Sigmoid colon (tissue), 7 donors: ENCODE results near the gene FLNB. TPM values are rescaled to one million over a fixed set of nuclear protein-coding genes. Genes with fewer than 3 reads are reported as not detected.
"Not testable (repeated sequence)": the region's sequence is repeated elsewhere in the genome, so short reads cannot be mapped to it uniquely, and the experiment has no call there.

ENCODE experiments used
- DNase-seq: peaks from one replicate; pipeline ENCODE4 v3.0.0-alpha.2; 2019
- H3K27ac ChIP-seq, 4 donors: fragments of 200-600 bp; sonication (generic); one replicate each; pipeline ENCODE4 v1.5.1; 2016 to 2019; ENCODE audit warnings: mild to moderate bottlenecking in 1 of 4
- H3K27me3 ChIP-seq, 3 donors: fragments of 200-600 bp; sonication (generic); one replicate each; pipeline ENCODE4 v1.5.1; 2019; ENCODE audit warnings: mild to moderate bottlenecking in 1 of 3
- H3K36me3 ChIP-seq, 4 donors: fragments of 200-600 bp; sonication (generic); one replicate each; pipeline ENCODE4 v1.5.1; 2016 to 2019
- H3K4me1 ChIP-seq, 4 donors: fragments of 200-600 bp; sonication (generic); one replicate each; pipeline ENCODE4 v1.5.1; 2017 to 2019
- H3K4me3 ChIP-seq, 4 donors: fragments of 200-600 bp; sonication (generic); one replicate each; pipeline ENCODE4 v1.5.1; 2017 to 2019; ENCODE audit warnings: mild to moderate bottlenecking in 2 of 4, moderate library complexity in 1 of 4
- H3K9me3 ChIP-seq, 4 donors: fragments of 200-600 bp in 3 of 4; sonication (generic) in 3 of 4; one replicate each; pipeline versions ENCODE4 v1.5.1 to v1.6.1; 2013 to 2019
- CTCF ChIP-seq, 4 experiments: fragments of 450-650 bp in 3 of 4; fragments of 200-600 bp in 1 of 4; IDR thresholded peaks; one replicate each; pipeline ENCODE4 v1.5.1; 2016 to 2019; ENCODE audit warnings: antibody characterized with exemption in 4 of 4, mild to moderate bottlenecking in 3 of 4, moderate library complexity in 2 of 4
- EP300 ChIP-seq, 4 donors: sonication (generic); formaldehyde crosslinking; IDR thresholded peaks; one replicate each; pipeline ENCODE4 v1.6.1; 2017; ENCODE audit warnings: antibody characterized with exemption in 4 of 4
- POLR2A ChIP-seq, 2 donors: fragments of 450-650 bp; IDR thresholded peaks; one replicate each; pipeline ENCODE4 v1.6.1; 2016; ENCODE audit warnings: antibody characterized with exemption in 2 of 2, mild to moderate bottlenecking in 2 of 2, moderate library complexity in 2 of 2
- POLR2AphosphoS5 ChIP-seq, 4 donors: sonication (generic); formaldehyde crosslinking; IDR thresholded peaks; one replicate each; pipeline ENCODE4 v1.6.1; 2017; ENCODE audit warnings: antibody characterized with exemption in 4 of 4
- WGBS, 2 donors: extraction: QIAGEN DNeasy Blood & Tissue Kit; methylation state at CpG; one replicate each; pipeline ENCODE4 v1.1.7; 2013; 5-methylcytosine and 5-hydroxymethylcytosine counted together
- intact Hi-C: fragments of 100-400 bp; cut with DNase I; formaldehyde crosslinking; loops from one replicate; pipeline ENCODE4 v1.15.1; 2023
- polyA plus RNA-seq, 3 donors: library from polyadenylated mRNA; stranded (reverse); fragments of 200-250 nt; gene quantifications; one replicate each; pipeline ENCODE4 v1.2.3, GENCODE V29; 2013
- total RNA-seq, 4 donors: library from RNA; depleted of rRNA; stranded (reverse); fragments of >200 nt; gene quantifications; one replicate each; pipeline ENCODE4 v1.1.0, GENCODE V29; 2016
- donor health status: healthy with polysubstance abuse.
- donor health status: Bipolar disorder and iron deficiency.
- donor health status: healthy.

The FLNB gene
- total and polyA plus RNA-seq, 7 donors = 51.7 to 277 (median 109) TPM

DNA sequence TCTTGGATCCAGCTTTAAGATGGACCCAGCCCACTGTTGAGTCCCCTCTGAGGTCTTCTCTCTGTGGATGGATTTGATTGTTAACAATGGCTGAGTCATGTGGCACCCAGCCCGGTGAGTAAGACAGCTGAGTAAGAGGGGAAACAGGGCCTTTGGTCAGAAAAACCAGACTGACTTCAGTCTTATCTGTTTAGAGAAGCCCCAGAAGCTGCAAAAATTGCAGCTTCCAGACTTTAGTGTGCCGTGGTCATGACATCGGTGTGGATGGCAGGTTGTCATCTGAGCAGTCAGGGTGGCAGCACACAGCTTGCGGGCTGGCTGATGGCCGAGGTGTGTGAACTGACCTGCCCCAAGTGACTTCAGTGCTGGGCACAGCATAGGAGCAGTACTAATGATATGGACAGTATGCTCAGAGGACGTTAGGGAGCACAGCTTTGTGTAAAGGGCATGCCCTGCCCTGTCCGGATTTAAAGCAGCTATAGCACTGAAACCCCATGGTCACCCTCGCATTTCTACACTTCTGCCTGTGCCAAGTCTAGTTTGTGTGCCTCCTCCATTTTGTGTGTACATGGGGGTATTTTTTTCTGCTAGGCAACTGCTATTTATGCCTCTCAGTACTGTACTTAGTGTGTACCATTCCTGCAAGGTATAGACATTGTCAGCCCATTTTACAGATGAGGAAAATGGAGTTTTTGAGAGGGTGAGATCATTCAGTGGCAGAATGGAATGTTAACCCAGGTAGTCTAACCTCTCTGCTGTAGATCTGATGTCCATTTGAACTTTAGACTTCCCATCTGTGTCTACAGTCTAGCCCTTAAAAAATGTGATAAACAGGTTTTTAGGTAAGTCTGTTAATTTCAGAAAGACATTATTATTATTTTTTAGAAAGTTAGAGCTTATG is 44.4 kb downstream of the FLNB start:
- Histone ChIP-seq H3K27ac (peak overlapping the region; percentile 76 to 93 (median 84)), H3K9me3 (no peaks in the 10 kb centered on the region), H3K27me3 (no peaks in the 10 kb centered on the region), H3K4me3 (no peak overlapping the region), H3K36me3 (no peaks in the 10 kb centered on the region), H3K4me1 (peaks cover 2 to 89% (median 75%) of the 10 kb centered on the region in 4 donors)
- intact Hi-C loops = loop anchor here (10.0 kb wide), 1 partner anchor 158 kb away; no protein-coding TSS in a partner anchor
- TF ChIP-seq POLR2AphosphoS5 (IDR thresholded peaks at IDR 0.05) (peak; percentile 26 to 61 (median 52)), EP300 (IDR thresholded peaks at IDR 0.05) (no peak)
- 43 to 56% methylated on average over 8 of the region's 8 CpGs for WGBS, 2 donors
- peak; percentile 94 for DNase-seq

- TF ChIP-seq CTCF (IDR thresholded peaks at IDR 0.05) = no peak
- no peak for TF ChIP-seq EP300 (IDR thresholded peaks at IDR 0.05)
- TF ChIP-seq POLR2A (IDR thresholded peaks at IDR 0.05) = no peak
- TF ChIP-seq POLR2AphosphoS5 (IDR thresholded peaks at IDR 0.05) = no peak
- Histone ChIP-seq H3K27ac (peak overlapping the region in 3 of 4 donors; percentile 76 to 93 (median 84)), H3K4me1 (peaks cover 2 to 89% (median 73%) of the 10 kb centered on the region in 4 donors), H3K9me3 (no peaks in the 10 kb centered on the region), H3K4me3 (no peak overlapping the region), H3K27me3 (no peaks in the 10 kb centered on the region), H3K36me3 (no peaks in the 10 kb centered on the region)
- DNase-seq = no peak
- intact Hi-C loops = loop anchor here (5.0 to 10.0 kb wide), 2 partner anchors 108 to 160 kb away; no protein-coding TSS in a partner anchor
Measured at GRCh38 chr3:58054652-58055051, 46.4 kb downstream of the FLNB start.

DNA sequence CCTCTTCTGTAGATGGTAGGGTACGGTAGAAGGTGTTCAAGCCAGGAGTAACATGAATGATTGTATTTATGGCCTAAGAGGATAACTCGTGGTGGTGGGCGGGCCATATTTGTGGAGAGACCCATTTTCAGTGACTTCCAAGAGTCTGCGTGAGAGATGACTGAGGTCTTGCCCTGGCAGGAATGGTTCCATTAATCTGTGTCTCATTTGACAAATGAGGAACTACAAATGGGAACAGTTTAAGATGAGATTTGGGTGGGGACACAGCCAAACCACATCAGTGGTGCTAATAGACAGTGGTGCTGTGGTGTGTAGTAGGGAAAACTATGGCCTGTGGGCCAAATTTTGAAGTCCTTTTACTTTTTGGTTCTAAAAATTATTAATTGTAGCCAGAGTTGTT is 47.1 kb downstream of the FLNB start:
- Histone ChIP-seq H3K27ac (peak overlapping the region in 3 of 4 donors; percentile 76 to 93 (median 84)), H3K27me3 (no peaks in the 10 kb centered on the region), H3K4me3 (no peak overlapping the region), H3K36me3 (no peaks in the 10 kb centered on the region), H3K4me1 (peaks cover 2 to 89% (median 73%) of the 10 kb centered on the region in 4 donors), H3K9me3 (no peaks in the 10 kb centered on the region)
- WGBS, 2 donors = 91 to 92% methylated on average over 4 of the region's 4 CpGs
- intact Hi-C loops = loop anchor here (5.0 to 10.0 kb wide), 2 partner anchors 107 to 161 kb away; no protein-coding TSS in a partner anchor
- DNase-seq = no peak
- TF ChIP-seq POLR2A (IDR thresholded peaks at IDR 0.05) = no peak
- no peak for TF ChIP-seq POLR2AphosphoS5 (IDR thresholded peaks at IDR 0.05)
- no peak for TF ChIP-seq CTCF (IDR thresholded peaks at IDR 0.05)
- TF ChIP-seq EP300 (IDR thresholded peaks at IDR 0.05) = no peak

GRCh38 chr3:58055891-58056290 is 47.7 kb downstream of the FLNB start:
- DNase-seq, H3K9me3 ChIP-seq, H3K36me3 ChIP-seq, H3K4me3 ChIP-seq, H3K27me3 ChIP-seq: not testable (repeated sequence)
- WGBS, 2 donors = 86 to 93% methylated on average over 5 of the region's 5 CpGs
- intact Hi-C loops = loop anchor here (5.0 to 10.0 kb wide), 2 partner anchors 106 to 161 kb away; no protein-coding TSS in a partner anchor
- peaks cover 2 to 88% (median 73%) of the 10 kb centered on the region in 4 donors for H3K4me1 ChIP-seq
- H3K27ac ChIP-seq = peak overlapping the region; percentile 81 to 93 (median 82)

DNA sequence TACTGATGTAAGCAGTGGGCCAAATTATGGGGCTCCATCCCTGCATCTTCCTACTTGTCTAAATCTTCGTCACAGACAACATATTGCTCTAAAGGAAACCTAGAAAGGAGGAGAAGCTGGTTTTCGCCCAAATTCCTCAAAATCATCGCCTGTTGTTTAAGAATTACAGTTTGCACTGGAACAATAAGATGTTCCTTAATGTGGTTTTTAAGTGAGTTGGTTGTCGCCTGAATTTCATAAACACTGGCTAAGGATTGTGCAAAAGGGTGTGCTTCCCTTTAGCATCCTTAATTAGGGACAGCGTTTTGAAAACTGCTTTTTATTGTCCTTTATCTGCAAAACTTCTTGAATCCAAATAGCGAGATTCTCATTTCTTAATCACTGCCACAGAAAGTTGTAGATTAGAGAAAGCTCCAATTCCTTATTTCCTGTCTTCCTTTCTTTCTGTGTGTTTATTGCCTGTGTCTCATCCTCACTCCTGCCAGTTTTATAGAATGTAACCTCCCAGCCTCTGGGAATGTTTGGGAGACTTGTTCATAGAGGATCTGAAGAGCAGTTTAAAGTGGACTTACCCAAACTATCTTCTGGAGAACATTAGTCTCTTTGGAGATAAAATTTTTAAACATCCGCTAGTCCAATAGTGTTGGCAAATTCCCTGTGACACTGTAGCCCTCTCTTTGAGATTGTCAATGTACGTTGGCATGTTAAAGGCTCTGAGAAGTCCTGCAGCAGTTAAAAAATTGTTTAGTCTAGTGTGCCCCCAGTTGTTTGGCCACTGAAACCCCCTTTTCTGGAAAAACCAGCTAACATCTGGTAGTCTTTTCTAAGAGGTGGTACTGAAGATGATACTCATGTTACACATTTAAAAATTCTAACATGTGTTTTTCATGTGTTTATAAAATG is 50.4 kb downstream of the FLNB start:
- Histone ChIP-seq H3K27me3 (no peaks in the 10 kb centered on the region), H3K27ac (peak overlapping the region; percentile 81 to 93 (median 82)), H3K9me3 (no peaks in the 10 kb centered on the region), H3K4me3 (peak overlapping the region in 1 of 4 donors; percentile 0), H3K36me3 (no peaks in the 10 kb centered on the region), H3K4me1 (peaks cover 0 to 86% (median 72%) of the 10 kb centered on the region in 4 donors)
- no peak for TF ChIP-seq CTCF (IDR thresholded peaks at IDR 0.05)
- TF ChIP-seq POLR2AphosphoS5 (IDR thresholded peaks at IDR 0.05) = peak in 3 of 4 donors; percentile 17 to 40 (median 23)
- intact Hi-C loops = loop anchor here (5.0 to 10.0 kb wide), 2 partner anchors 104 to 164 kb away; no protein-coding TSS in a partner anchor
- 61 to 68% methylated on average over 8 of the region's 8 CpGs for WGBS, 2 donors
- no peak for DNase-seq
